Measurements from ENCODE around the gene RTN1.

Gene RTN1

GRCh38 chr14:59629444-59630287 is 240.9 kb downstream of the RTN1 start:
- DNase-seq (ENCODE audit: low read depth), result no peak

DNA sequence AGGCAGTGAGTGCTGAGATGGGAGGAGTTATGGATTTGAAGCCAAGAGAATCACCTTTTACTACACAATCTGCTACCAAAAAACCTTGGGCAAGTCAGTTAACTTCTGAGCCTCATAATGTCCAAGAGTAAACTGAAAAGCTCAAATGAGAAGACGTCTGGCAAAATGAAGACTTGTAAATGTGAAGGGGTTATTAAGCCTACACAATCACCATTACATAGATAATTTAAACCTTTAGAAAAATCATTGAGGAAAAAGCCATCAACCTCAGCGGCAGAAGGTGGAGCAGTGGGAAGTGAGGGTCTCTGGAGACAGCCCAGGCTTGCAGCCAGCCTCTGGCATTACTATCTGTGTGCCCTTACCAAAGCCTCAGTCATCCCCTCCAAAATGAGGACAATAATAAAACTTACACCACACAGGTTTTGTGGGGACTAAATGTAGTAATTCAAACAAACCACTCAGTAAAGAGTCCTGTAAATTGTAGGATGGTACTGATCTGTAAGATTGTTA is 243.5 kb downstream of the RTN1 start:
- DNase-seq (ENCODE audit: low read depth), result no peak

GRCh38 chr14:59622631-59623030 is 247.9 kb downstream of the RTN1 start:
- DNase-seq (ENCODE audit: low read depth), result no peak

GRCh38 chr14:59619061-59619460 is 251.5 kb downstream of the RTN1 start:
- DNase-seq (ENCODE audit: low read depth), result no peak

DNA sequence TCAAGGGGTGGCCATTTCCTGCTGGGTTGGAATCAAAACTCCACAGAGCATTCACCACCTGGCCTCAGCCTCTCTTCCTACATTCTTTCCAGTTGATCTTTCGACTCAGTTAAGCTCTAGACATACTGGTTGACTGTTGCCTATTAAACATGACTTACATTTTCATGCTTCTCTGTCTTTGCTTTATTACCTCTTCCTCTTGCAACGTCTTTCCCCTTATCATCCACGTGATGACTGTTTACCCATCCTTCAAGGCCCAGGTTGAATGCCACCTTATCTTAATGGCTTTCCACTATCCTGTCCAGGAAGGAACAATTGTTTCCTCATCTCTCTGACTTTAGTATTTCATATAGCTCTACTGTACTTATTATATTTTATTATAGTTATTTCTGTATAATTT is 269.5 kb downstream of the RTN1 start:
- DNase-seq (ENCODE audit: low read depth), result no peak

DNA sequence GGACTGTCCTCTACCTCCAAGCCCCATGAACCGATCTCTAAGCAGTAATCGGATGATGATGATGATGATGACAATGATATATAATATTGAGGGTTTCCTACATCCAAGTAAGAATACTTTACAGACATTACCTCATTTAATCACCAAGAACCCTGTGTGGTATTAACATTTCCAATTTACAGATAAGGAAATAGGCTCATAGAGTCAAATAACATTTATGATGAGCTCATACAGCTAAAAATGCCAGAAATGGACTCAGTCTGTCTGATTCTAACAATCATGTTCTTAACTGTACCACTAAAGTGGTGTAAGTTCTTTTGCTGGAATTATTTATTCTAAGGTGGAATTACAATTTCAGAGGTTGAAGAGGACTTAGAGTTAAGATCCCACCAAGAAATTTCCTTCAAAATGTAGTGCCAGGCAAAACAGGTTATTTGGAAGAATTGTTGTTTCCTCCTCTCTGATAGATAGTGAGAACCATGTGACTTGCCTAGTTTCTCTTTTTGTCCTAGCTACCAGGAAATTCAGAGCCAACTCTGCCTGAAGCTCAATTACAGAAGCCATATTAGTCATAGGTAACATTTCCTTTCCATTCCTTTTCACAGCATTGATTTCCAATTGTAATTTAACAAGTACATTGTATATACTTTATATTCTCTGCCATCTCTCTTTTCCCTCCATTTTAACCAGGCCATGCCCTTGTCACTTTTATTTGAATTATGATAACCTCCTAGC is 270.2 kb downstream of the RTN1 start:
- DNase-seq (ENCODE audit: low read depth), result no peak

- no peak for DNase-seq (ENCODE audit: low read depth)
Observed at GRCh38 chr14:59595071-59595470, 275.5 kb downstream of the RTN1 start.

GRCh38 chr14:59591641-59592370 is 278.8 kb downstream of the RTN1 start:
- no peak for DNase-seq (ENCODE audit: low read depth)

- DNase-seq (ENCODE audit: low read depth), result no peak
Observed at GRCh38 chr14:59588101-59588500, 282.5 kb downstream of the RTN1 start.

GRCh38 chr14:59585891-59586554 is 284.6 kb downstream of the RTN1 start:
- no peak for DNase-seq (ENCODE audit: low read depth)

- no peak for DNase-seq (ENCODE audit: low read depth)
Observed at GRCh38 chr14:59583755-59584154, 286.8 kb downstream of the RTN1 start.

DNA sequence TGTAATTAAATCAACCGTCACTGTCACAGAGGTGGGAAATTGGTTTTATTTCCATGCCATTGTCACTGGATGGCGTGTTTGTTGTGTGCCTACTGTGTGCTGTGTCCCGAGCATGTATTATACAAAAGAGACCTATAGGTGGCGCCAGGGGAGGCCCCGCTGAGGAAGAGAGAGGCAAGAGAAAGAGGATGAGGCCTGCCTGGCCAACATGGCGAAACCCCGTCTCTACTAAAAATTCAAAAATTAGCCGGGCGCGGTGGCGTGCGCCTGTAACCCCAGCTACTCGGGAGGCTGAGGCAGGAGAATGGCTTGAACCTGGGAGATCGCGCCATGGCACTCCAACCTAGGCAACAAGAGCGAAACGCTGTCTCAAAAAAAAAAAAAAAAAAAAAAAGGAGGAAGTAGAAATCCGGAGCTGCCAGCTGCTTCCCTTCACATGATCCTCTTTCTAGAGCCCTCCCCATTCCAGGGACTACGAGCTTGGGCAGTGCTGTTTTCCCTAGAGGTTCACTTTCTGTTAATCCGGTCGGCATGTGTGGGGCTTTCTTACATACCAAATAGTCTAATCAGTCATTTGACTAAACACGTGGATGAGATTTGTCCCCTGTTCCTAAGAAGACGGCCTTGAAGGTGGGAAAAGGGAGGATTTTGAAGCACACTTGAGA is 287.6 kb downstream of the RTN1 start:
- DNase-seq (ENCODE audit: low read depth), result no peak

GRCh38 chr14:59582161-59582560 is 288.4 kb downstream of the RTN1 start:
- DNase-seq (ENCODE audit: low read depth), result no peak

GRCh38 chr14:59580911-59581310 is 289.7 kb downstream of the RTN1 start:
- DNase-seq (ENCODE audit: low read depth), result no peak

DNA sequence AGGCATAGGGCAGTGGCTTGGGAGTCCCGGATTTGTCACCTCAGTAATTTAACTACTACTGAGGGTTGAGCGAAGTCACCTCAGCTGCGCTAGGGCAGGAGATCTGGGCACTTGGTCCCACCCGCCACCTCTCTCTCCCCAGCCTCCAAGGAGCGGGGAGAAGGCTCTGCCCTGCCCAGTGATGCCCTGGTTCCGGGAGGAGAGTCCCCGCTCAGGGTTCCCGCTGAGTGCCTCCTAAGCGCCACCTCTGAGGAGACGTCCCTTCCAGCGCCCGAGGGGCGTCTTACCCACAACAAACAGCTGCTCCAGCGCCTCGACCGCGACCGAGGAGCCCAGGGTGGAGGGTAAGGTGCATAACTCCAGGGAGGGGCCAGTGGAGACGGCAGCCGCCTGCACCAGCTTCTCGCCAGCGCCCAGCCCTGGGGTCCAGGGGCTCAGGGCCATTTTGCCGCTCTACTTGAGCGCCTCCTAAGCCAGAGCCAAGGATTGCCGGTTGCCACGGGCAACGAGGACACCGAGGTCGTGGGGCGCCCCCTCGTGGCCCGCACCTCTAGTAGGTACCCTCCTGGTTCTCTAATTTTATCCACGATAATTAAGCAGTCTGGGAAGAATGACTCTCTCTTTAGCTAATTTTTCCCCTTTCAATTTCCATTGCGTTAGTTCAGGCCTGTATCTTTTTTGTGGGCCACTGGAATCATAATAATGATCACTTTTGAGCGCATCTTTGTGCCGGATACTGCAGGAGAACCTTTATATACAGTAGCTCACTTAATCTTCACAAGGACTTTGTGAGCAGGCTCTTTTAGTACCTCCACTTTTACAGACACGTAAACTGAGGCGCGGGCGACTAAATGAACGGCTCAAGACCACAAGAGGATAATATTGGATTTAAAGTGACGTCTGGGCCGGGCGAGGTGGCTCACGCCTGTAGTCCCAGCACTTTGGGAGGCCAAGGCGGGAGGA is 294.0 kb downstream of the RTN1 start, which contains the start of gene CCDC175:
Gene CCDC175, minus strand, starts transcription at position 481 of the 963 bp plus-strand sequence. Its CDS starts 37 bp downstream, at position 444.
- DNase-seq (ENCODE audit: low read depth), result peak; percentile 80

DNA sequence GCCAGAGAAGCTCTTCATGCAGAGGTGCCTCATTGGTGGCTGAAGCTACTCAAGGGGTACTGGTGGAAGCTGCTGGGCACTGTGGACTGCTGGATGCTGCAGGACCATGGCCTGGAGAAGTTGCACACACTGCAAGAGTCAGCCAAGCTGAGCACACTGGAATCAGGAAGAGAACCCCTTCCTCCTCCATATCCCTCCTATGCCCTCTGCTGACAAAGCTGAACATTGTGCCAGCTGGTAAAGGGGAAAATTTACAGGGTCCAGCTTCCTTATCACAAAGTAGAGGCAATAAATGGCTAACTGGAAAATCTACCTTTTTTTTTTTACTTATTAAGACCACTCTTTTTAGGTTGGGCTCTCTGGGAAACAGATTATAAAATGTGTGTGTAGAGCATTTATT is 300.5 kb downstream of the RTN1 start:
- DNase-seq (ENCODE audit: low read depth), result no peak

DNA sequence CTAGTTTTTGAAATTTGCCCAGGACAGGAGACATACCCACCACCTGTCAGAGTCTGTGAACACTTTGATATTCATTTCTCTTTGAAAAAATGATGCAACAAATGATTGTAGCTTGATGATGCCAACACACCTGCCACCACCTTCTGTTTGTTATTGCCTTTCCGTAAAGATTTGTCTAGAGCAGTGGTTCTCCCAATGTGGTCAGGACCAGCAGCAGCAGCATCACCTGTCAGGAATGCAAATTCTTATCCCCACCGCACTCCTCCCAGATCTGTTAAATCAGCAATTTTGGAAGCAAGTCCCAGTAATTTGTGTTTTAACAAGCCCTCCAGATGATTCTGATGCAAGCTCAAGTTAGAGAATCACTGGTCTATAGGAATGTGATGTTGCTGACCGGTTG is 303.9 kb downstream of the RTN1 start:
- DNase-seq (ENCODE audit: low read depth), result no peak

- no peak for DNase-seq (ENCODE audit: low read depth)
Observed at GRCh38 chr14:59566296-59566695, 304.3 kb downstream of the RTN1 start.

DNA sequence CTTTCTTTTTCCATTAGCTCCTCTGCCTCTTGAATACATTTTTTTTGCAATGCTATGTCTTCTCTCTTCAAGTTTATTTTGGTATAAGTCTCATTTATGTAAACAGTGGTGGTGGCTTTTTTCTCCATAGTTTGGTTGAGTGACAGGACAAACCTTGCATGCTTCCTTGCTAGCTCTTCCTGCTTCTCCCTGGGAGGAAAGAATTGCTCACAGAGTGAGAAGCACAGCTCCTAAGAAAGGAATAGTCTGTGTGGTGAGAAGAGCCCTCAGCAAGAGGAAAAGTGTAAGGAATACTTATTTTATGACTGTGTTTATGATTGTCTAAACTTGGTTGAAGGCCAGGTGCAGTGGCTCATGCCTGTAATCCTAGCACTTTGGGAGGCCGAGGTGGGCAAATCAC is 305.5 kb downstream of the RTN1 start:
- DNase-seq (ENCODE audit: low read depth), result no peak

DNA sequence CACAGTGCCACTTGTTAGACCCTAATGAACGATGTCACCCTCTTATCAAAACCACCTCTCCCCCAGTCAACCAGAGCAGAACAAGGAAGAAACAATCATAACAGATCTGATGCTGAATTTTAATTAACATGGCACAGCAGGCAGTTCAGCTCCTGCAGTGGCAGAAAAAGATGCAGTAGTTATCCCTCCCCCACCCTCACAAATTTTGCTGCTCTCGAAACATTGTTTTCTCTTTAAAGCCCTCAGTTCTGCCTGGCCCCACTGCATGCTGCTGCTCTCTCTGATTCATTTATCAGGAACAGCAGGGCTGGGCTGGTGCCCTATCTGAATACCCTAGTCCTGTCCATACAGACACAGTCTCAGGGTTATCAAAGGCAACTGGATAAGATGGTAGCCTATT is 306.2 kb downstream of the RTN1 start:
- DNase-seq (ENCODE audit: low read depth), result no peak

All from activated T-cell treated with anti-CD3 and anti-CD28 coated beads for 48 hours (primary cell).